KOPT-K1 (cell line): Measurements from ENCODE around the gene CDC42SE2.
"Not testable (repeated sequence)": the region's sequence is repeated elsewhere in the genome, so short reads cannot be mapped to it uniquely, and the experiment has no call there.

Source experiments
- H3K27ac ChIP-seq: fragments of 200-600 bp; sonication (generic); 2 replicates; pipeline ENCODE4 v1.5.1; 2016; ENCODE audit warnings: antibody characterized with exemption, mild to moderate bottlenecking, low read depth, low read length; ENCODE audit not compliant: poor library complexity, severe bottlenecking
- H3K36me3 ChIP-seq: fragments of 200-600 bp; sonication (generic); 2 replicates; pipeline ENCODE4 v1.5.1; 2017; ENCODE audit warnings: antibody characterized with exemption, mild to moderate bottlenecking, low read length, moderate library complexity; ENCODE audit not compliant: insufficient read depth
- H3K9me3 ChIP-seq: fragments of 200-600 bp; sonication (generic); 2 replicates; pipeline ENCODE4 v1.5.1; 2017; ENCODE audit warnings: antibody characterized with exemption, low read length, mild to moderate bottlenecking; ENCODE audit not compliant: insufficient read depth, poor library complexity, severe bottlenecking

Gene CDC42SE2

GRCh38 chr5:131369558-131369957, 105.7 kb downstream of the CDC42SE2 start:
- peaks cover 10% of the 10 kb centered on the region for H3K9me3 ChIP-seq
- no peak overlapping the region for H3K27ac ChIP-seq
- peaks cover 35% of the 10 kb centered on the region for H3K36me3 ChIP-seq

- Histone ChIP-seq H3K9me3 (peaks cover 10% of the 10 kb centered on the region), H3K36me3 (peaks cover 22% of the 10 kb centered on the region), H3K27ac (no peak overlapping the region)
Measured at GRCh38 chr5:131371835-131372234, 108.0 kb downstream of the CDC42SE2 start.

GRCh38 chr5:131373265-131373664, 109.4 kb downstream of the CDC42SE2 start:
- no peaks in the 10 kb centered on the region for H3K9me3 ChIP-seq
- H3K27ac ChIP-seq = peak overlapping the region; percentile 22
- peaks cover 11% of the 10 kb centered on the region for H3K36me3 ChIP-seq

GRCh38 chr5:131375351-131375750, 111.5 kb downstream of the CDC42SE2 start:
- H3K36me3 ChIP-seq = no peaks in the 10 kb centered on the region; the same call in 1 of the 2 replicates
- peak overlapping the region; percentile 8 for H3K27ac ChIP-seq
- H3K9me3 ChIP-seq = no peaks in the 10 kb centered on the region

GRCh38 chr5:131377346-131377745, 113.5 kb downstream of the CDC42SE2 start:
- H3K9me3 ChIP-seq = no peaks in the 10 kb centered on the region
- peak overlapping the region; percentile 29 for H3K27ac ChIP-seq
- H3K36me3 ChIP-seq = no peaks in the 10 kb centered on the region; the same call in 1 of the 2 replicates

- H3K27ac ChIP-seq = peak overlapping the region; percentile 29
- no peaks in the 10 kb centered on the region for H3K9me3 ChIP-seq
Measured at GRCh38 chr5:131377785-131378325, 114.0 kb downstream of the CDC42SE2 start.

GRCh38 chr5:131378721-131379541, 115.1 kb downstream of the CDC42SE2 start:
- Histone ChIP-seq H3K36me3 (no peaks in the 10 kb centered on the region; the same call in 1 of the 2 replicates), H3K27ac (peak overlapping the region; percentile 68), H3K9me3 (no peaks in the 10 kb centered on the region)

More at GRCh38 chr5:131377785-131378325, 114.0 kb downstream of the CDC42SE2 start:
- no peaks in the 10 kb centered on the region; the same call in 1 of the 2 replicates for H3K36me3 ChIP-seq

GRCh38 chr5:131379723-131380122, 115.9 kb downstream of the CDC42SE2 start:
- no peaks in the 10 kb centered on the region for H3K9me3 ChIP-seq
- H3K36me3 ChIP-seq = peaks cover 6% of the 10 kb centered on the region
- peak overlapping the region; percentile 68 for H3K27ac ChIP-seq

GRCh38 chr5:131380238-131380637, 116.4 kb downstream of the CDC42SE2 start:
- H3K9me3 ChIP-seq = not testable (repeated sequence)
- Histone ChIP-seq H3K36me3 (peaks cover 11% of the 10 kb centered on the region), H3K27ac (peak overlapping the region; percentile 68)

GRCh38 chr5:131381021-131381420, 117.2 kb downstream of the CDC42SE2 start:
- peak overlapping the region; percentile 68 for H3K27ac ChIP-seq

GRCh38 chr5:131381777-131382176, 117.9 kb downstream of the CDC42SE2 start:
- H3K9me3 ChIP-seq = no peaks in the 10 kb centered on the region
- peaks cover 27% of the 10 kb centered on the region for H3K36me3 ChIP-seq
- peak overlapping the region; percentile 68 for H3K27ac ChIP-seq

More at GRCh38 chr5:131381021-131381420, 117.2 kb downstream of the CDC42SE2 start:
- peaks cover 19% of the 10 kb centered on the region for H3K36me3 ChIP-seq
- no peaks in the 10 kb centered on the region for H3K9me3 ChIP-seq

- Histone ChIP-seq H3K9me3 (no peaks in the 10 kb centered on the region), H3K27ac (peak overlapping the region; percentile 68), H3K36me3 (peaks cover 36% of the 10 kb centered on the region)
Measured at GRCh38 chr5:131382407-131383395, 118.8 kb downstream of the CDC42SE2 start.

GRCh38 chr5:131384173-131384572, 120.3 kb downstream of the CDC42SE2 start:
- H3K36me3 ChIP-seq = peaks cover 51% of the 10 kb centered on the region
- H3K27ac ChIP-seq = no peak overlapping the region
- H3K9me3 ChIP-seq = no peaks in the 10 kb centered on the region

- H3K9me3 ChIP-seq = no peaks in the 10 kb centered on the region
- H3K27ac ChIP-seq = no peak overlapping the region
- peaks cover 56% of the 10 kb centered on the region for H3K36me3 ChIP-seq
Measured at GRCh38 chr5:131384616-131385214, 120.9 kb downstream of the CDC42SE2 start.
